Right cardiac atrium (tissue), 5 donors: ENCODE data around the gene CFAP61. TPM values are rescaled to one million over a fixed set of nuclear protein-coding genes. Genes with fewer than 3 reads are reported as not detected.
"Not testable (repeated sequence)": the region's sequence is repeated elsewhere in the genome, so short reads cannot be mapped to it uniquely, and the experiment has no call there.

Source experiments
- ATAC-seq, 2 donors: fragments of 200-7000 bp; cut with Tn5 transposase; one replicate each; pipeline versions ENCODE4 v1.8.0 to v1.9.1; 2020; ENCODE audit warnings: moderate library complexity in 2 of 2, mild to moderate bottlenecking in 1 of 2
- DNase-seq, 3 donors: peaks; one replicate each; pipeline ENCODE4 v3.0.0-alpha.2; 2020
- H3K27ac ChIP-seq: one replicate; pipeline ENCODE4 v1.5.1; 2013; ENCODE audit warnings: mild to moderate bottlenecking, low read length, control low read depth, moderate library complexity
- H3K27me3 ChIP-seq: one replicate; pipeline ENCODE4 v1.6.1; 2013; ENCODE audit not compliant: control insufficient read depth, insufficient read depth
- H3K4me1 ChIP-seq: one replicate; pipeline ENCODE4 v1.6.1; 2013; ENCODE audit warnings: low read length; ENCODE audit not compliant: control insufficient read depth, insufficient read depth
- H3K4me3 ChIP-seq: one replicate; pipeline ENCODE4 v1.5.1; 2013; ENCODE audit warnings: low read length, control low read depth
- H3K9me3 ChIP-seq: one replicate; pipeline ENCODE4 v1.6.1; 2013; ENCODE audit warnings: low read length; ENCODE audit not compliant: control insufficient read depth
- WGBS: extraction: QIAGEN DNeasy Blood & Tissue Kit; methylation state at CpG from one replicate; pipeline ENCODE4 v1.1.7; 2013; 5-methylcytosine and 5-hydroxymethylcytosine counted together
- intact Hi-C, 4 donors: fragments of 100-400 bp; cut with DNase I; formaldehyde crosslinking; loops; one replicate each; pipeline versions ENCODE4 v1.11.0 to v1.14.0; 2022 to 2023
- polyA plus RNA-seq: library from polyadenylated mRNA; stranded (reverse); fragments of 200-250 nt; gene quantifications from one replicate; pipeline ENCODE4 v1.2.3, GENCODE V29; 2013
- total RNA-seq, 4 donors: library from RNA; stranded (reverse); fragmentation: NEBNext Ultra II Directional; extraction: Animal tissue kit (Norgen Biotek cat#: 25700); gene quantifications; one replicate each; pipeline ENCODE4 v1.2.1, GENCODE V29; 2021
- donor health status: healthy with polysubstance abuse.
- donor health status: DM: no; HTN: yes; CAD: no.
- donor health status: DM: no; HTN: no; CAD: no.
- donor health status: DM: no; HTN: yes; CAD: no; lungs with severe emphysema.
- donor health status: DM: yes; HTN: yes; CAD: no.

The CFAP61 gene
- total and polyA plus RNA-seq, 5 donors, result 0.11 to 2.4 (median 0.74) TPM; not detected in 1

GRCh38 chr20:20355503-20355902 lies 303.2 kb downstream of the CFAP61 start:
- DNase-seq, intact Hi-C loops, H3K9me3 ChIP-seq, H3K4me1 ChIP-seq, H3K27me3 ChIP-seq, ATAC-seq, H3K27ac ChIP-seq, H3K4me3 ChIP-seq: not testable (repeated sequence)

- H3K27me3 ChIP-seq, result no peaks in the 10 kb centered on the region
- intact Hi-C loops, result no loop called here
These were observed 306.5 kb downstream of the CFAP61 start for GRCh38 chr20:20358801-20359200.

GRCh38 chr20:20359628-20360027 lies 307.3 kb downstream of the CFAP61 start:
- no peak for DNase-seq
- WGBS, result 81% methylated on average over 6 of the region's 6 CpGs
- intact Hi-C loops, result loop anchor here in 2 of 4 donors (5.0 to 10.0 kb wide), 2 partner anchors 205 to 208 kb away; no protein-coding TSS in a partner anchor
- Histone ChIP-seq H3K27me3 (no peaks in the 10 kb centered on the region), H3K4me3 (no peak overlapping the region), H3K4me1 (no peaks in the 10 kb centered on the region), H3K9me3 (no peaks in the 10 kb centered on the region), H3K27ac (no peak overlapping the region)
- ATAC-seq, result no peak

More at GRCh38 chr20:20358801-20359200, 306.5 kb downstream of the CFAP61 start:
- DNase-seq, result no peak
- Histone ChIP-seq H3K4me3 (no peak overlapping the region), H3K27ac (no peak overlapping the region), H3K9me3 (no peaks in the 10 kb centered on the region), H3K4me1 (no peaks in the 10 kb centered on the region)
- ATAC-seq, result no peak

- H3K27me3 ChIP-seq, result no peaks in the 10 kb centered on the region
- ATAC-seq (peak; percentile 78 to 80), DNase-seq (peak in 1 of 3 donors; percentile 50)
- H3K27ac ChIP-seq, result no peak overlapping the region
- intact Hi-C loops, result loop anchor here in 2 of 4 donors (5.0 to 10.0 kb wide), 2 partner anchors 204 to 207 kb away; no protein-coding TSS in a partner anchor
- H3K9me3 ChIP-seq, result no peaks in the 10 kb centered on the region
- no peak overlapping the region for H3K4me3 ChIP-seq
- 4% methylated on average over 6 of the region's 6 CpGs for WGBS
- no peaks in the 10 kb centered on the region for H3K4me1 ChIP-seq
These were observed 308.1 kb downstream of the CFAP61 start for GRCh38 chr20:20360464-20360863.

- Histone ChIP-seq H3K27ac (no peak overlapping the region), H3K27me3 (no peaks in the 10 kb centered on the region), H3K4me3 (no peak overlapping the region), H3K4me1 (peaks cover 4% of the 10 kb centered on the region), H3K9me3 (no peaks in the 10 kb centered on the region)
- WGBS, result 2% methylated on average over 17 of the region's 17 CpGs
- intact Hi-C loops, result loop anchor here in 2 of 4 donors (5.0 to 10.0 kb wide), 2 partner anchors 202 to 204 kb away; no protein-coding TSS in a partner anchor
- peak in 1 of 3 donors; percentile 55 for DNase-seq
- ATAC-seq, result no peak
These were observed 310.6 kb downstream of the CFAP61 start for GRCh38 chr20:20362774-20363433.

GRCh38 chr20:20363434-20363798 lies 311.1 kb downstream of the CFAP61 start:
- 3% methylated on average over 15 of the region's 15 CpGs for WGBS
- Histone ChIP-seq H3K9me3 (no peaks in the 10 kb centered on the region), H3K27me3 (no peaks in the 10 kb centered on the region), H3K27ac (no peak overlapping the region), H3K4me3 (no peak overlapping the region), H3K4me1 (peaks cover 4% of the 10 kb centered on the region)
- intact Hi-C loops, result loop anchor here in 2 of 4 donors (5.0 to 10.0 kb wide), 2 partner anchors 201 to 204 kb away; no protein-coding TSS in a partner anchor
- no peak for ATAC-seq
- DNase-seq, result no peak

- Histone ChIP-seq H3K4me3 (no peak overlapping the region), H3K4me1 (peaks cover 4% of the 10 kb centered on the region), H3K27me3 (no peaks in the 10 kb centered on the region), H3K27ac (no peak overlapping the region), H3K9me3 (no peaks in the 10 kb centered on the region)
- ATAC-seq (no peak), DNase-seq (no peak)
- intact Hi-C loops, result loop anchor here in 2 of 4 donors (5.0 to 10.0 kb wide), 2 partner anchors 201 to 203 kb away; no protein-coding TSS in a partner anchor
- WGBS, result 3% methylated on average over 70 of the region's 70 CpGs
These were observed 311.7 kb downstream of the CFAP61 start for GRCh38 chr20:20363799-20364592.

- DNase-seq (no peak), ATAC-seq (no peak)
- intact Hi-C loops, result loop anchor here in 3 of 4 donors (5.0 to 10.0 kb wide), 2 partner anchors 200 to 202 kb away; no protein-coding TSS in a partner anchor
- H3K4me3 ChIP-seq, result no peak overlapping the region
- no peaks in the 10 kb centered on the region for H3K9me3 ChIP-seq
- H3K4me1 ChIP-seq, result peaks cover 4% of the 10 kb centered on the region
- H3K27ac ChIP-seq, result no peak overlapping the region
- H3K27me3 ChIP-seq, result no peaks in the 10 kb centered on the region
- WGBS, result 3% methylated on average over 70 of the region's 70 CpGs
These were observed 312.5 kb downstream of the CFAP61 start for GRCh38 chr20:20364593-20365479.

- DNase-seq (no peak), ATAC-seq (no peak)
- Histone ChIP-seq H3K4me3 (no peak overlapping the region), H3K27me3 (no peaks in the 10 kb centered on the region), H3K27ac (no peak overlapping the region), H3K4me1 (peaks cover 4% of the 10 kb centered on the region), H3K9me3 (no peaks in the 10 kb centered on the region)
- 9% methylated on average over 18 of the region's 18 CpGs for WGBS
- intact Hi-C loops, result loop anchor here in 2 of 4 donors (5.0 to 10.0 kb wide), 2 partner anchors 199 to 202 kb away; no protein-coding TSS in a partner anchor
These were observed 313.3 kb downstream of the CFAP61 start for GRCh38 chr20:20365480-20366161.

GRCh38 chr20:20366551-20366875 lies 314.2 kb downstream of the CFAP61 start:
- ATAC-seq (no peak), DNase-seq (no peak)
- H3K27me3 ChIP-seq, result no peaks in the 10 kb centered on the region
- no peak overlapping the region for H3K27ac ChIP-seq
- H3K4me3 ChIP-seq, result no peak overlapping the region
- WGBS, result 6% methylated on average over 19 of the region's 19 CpGs
- H3K9me3 ChIP-seq, result no peaks in the 10 kb centered on the region
- intact Hi-C loops, result loop anchor here in 2 of 4 donors (5.0 to 10.0 kb wide), 2 partner anchors 198 to 201 kb away; no protein-coding TSS in a partner anchor
- peaks cover 4% of the 10 kb centered on the region for H3K4me1 ChIP-seq
